Suppressor macrophage (primary cell): ENCODE data around the gene SGCD.
"Not testable (repeated sequence)": the region's sequence is repeated elsewhere in the genome, so short reads cannot be mapped to it uniquely, and the experiment has no call there.

Source experiments
- DNase-seq, 4 experiments: peaks; one replicate each; pipeline ENCODE4 v3.0.0-alpha.2; 2020 to 2022

Gene SGCD

GRCh38 chr5:156585999-156586398 is 259.0 kb downstream of the SGCD start:
- no peak for DNase-seq

- DNase-seq, result no peak
These were observed 260.0 kb downstream of the SGCD start for GRCh38 chr5:156587012-156587411.

GRCh38 chr5:156588306-156588705 is 261.3 kb downstream of the SGCD start:
- no peak for DNase-seq

DNA sequence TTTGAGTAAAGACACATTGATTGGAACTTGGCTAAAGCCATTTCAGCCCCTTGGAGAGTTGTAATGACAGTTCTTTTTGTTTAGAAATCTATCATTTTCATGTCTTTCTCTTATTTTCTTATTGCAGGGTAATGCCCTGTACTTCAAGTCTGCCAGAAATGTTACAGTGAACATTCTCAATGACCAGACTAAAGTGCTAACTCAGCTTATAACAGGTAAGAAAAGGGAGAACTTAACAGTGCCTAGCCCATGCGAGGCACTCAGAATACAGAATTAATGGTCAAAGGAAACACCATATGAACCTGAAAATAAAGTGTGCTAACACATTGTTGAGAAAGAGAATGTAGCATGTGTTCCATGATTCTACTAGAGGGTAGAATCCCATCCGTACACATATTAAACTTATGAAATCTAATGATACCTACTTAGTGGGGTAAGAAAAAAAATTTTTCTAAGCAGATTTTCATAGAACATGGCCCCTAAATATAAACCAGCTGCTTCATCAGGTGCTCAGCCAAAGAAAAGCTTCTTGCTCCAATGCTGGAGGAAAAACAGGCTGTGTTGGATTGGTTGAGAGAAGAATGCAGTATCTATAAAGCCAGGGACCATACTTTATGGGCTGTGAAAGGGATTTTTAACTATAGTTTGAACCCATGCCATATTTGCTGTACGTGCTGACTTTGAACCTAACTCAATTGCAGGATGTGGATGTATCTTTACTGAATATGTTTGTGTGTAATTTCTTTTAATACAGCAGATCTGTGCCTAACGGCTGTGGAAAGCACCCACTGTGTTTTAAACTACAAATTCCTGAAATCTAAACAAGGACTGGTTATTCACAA is 262.4 kb downstream of the SGCD start:
- DNase-seq, result no peak

DNA sequence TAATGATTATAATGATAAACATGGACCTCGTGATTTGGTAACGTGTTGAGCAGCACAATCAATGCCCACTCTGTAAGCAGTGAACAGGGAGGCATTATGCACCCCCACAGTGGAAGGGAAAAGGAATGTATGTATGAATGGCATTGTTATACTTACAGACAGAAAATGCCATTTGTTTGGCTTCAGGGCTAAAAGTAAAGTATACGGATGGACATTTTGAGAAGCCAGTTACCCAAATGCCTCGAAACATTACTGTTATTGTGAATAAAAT is 262.9 kb downstream of the SGCD start:
- no peak for DNase-seq

DNA sequence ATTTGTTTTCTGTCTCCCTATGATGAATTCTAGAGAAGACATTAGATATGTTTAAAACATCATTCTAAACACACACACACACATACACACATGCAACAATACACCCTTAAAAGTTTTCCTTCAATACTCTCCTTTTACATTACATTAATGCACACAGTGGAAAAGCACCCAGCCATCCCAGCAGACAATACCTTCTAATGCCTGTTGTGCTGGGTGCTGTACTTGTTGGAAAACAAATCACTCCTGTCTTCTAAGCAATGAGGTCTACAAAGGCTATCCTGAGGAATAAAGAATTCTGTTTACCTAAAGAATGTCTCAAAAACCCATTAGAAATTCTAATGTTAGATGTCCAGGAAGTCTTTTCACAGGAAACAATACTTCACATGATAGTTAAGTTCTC is 264.0 kb downstream of the SGCD start:
- no peak for DNase-seq

GRCh38 chr5:156591631-156592030 is 264.7 kb downstream of the SGCD start:
- DNase-seq, result no peak

GRCh38 chr5:156593546-156593945 is 266.6 kb downstream of the SGCD start:
- DNase-seq, result no peak

GRCh38 chr5:156594406-156594805 is 267.4 kb downstream of the SGCD start:
- no peak for DNase-seq

- DNase-seq, result no peak
These were observed 268.3 kb downstream of the SGCD start for GRCh38 chr5:156595132-156595787.

- no peak for DNase-seq
These were observed 270.3 kb downstream of the SGCD start for GRCh38 chr5:156597276-156597675.

- DNase-seq, result no peak
These were observed 272.0 kb downstream of the SGCD start for GRCh38 chr5:156598964-156599363.

DNA sequence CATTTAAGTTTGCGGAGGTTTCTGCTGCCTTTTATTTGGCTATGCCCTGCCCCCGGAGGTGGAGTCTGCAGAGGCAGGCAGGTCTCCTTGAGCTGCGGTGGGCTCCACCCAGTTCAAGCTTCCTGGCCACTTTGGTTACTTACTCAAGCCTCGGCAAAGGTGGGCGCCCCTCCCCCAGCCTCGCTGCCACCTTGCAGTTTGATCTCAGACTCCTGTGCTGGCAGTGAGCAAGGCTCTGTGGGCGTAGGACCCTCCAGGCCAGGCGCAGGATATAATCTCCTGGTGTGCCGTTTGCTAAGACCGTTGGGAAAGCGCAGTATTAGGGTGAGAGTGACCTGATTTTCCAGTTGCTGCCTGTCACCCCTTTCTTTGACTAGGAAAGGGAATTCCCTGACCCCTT is 283.6 kb downstream of the SGCD start:
- DNase-seq, result not testable (repeated sequence)

GRCh38 chr5:156615901-156616300 is 288.9 kb downstream of the SGCD start:
- no peak for DNase-seq

GRCh38 chr5:156617426-156617825 is 290.5 kb downstream of the SGCD start:
- DNase-seq, result no peak

GRCh38 chr5:156618601-156619000 is 291.6 kb downstream of the SGCD start:
- no peak for DNase-seq

GRCh38 chr5:156621719-156622118 is 294.8 kb downstream of the SGCD start:
- DNase-seq, result no peak

DNA sequence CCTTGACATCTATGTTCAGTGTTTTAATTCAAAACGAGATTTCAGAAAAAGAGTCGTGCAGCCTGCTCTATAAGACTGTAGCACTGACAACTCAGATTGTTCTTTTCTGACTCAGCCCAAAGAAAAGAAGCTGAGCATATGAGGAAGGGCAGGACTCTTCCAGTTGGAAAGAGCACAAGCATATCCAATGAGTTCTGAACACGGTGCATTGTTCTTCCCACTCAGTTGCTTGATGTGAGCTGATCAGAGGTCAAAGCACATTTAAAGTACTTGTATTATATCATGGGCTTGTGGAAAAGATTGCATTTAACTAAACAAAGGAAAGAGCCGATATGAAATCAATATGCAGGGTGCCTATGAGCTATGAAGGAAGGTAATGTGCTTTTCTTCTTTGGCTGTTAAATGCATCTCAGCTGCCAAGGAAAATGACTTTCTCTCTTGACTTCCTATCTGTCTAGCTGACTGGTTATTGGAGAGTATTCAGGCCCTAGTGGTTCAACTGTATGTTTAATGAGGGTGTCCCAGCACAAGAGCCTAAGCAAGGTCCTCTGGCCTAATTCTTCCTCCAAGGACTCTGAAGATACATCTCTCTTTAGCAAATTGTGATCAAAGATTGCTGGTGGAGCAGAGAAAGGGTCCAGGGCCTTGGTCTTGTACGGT is 296.5 kb downstream of the SGCD start:
- DNase-seq, result no peak

- no peak for DNase-seq
These were observed 297.7 kb downstream of the SGCD start for GRCh38 chr5:156624686-156625085.

DNA sequence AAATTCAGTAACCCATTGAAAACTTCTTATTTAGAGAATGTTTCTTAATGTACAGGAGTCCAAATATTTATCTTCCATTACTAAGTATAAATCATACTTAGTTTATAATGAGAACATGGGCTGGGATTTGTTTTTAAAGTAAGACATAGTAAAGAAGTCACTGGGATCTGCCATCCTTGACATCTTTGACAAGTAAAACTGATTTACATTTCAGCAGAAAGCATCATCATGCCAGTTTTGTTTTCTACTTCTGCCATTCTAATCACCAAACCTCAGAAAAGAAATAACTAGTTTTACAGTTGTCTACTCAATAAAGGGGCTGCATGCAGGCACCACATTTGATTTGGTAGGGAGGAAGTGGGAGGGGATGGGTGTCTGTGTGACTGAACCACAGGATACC is 301.5 kb downstream of the SGCD start:
- no peak for DNase-seq

DNA sequence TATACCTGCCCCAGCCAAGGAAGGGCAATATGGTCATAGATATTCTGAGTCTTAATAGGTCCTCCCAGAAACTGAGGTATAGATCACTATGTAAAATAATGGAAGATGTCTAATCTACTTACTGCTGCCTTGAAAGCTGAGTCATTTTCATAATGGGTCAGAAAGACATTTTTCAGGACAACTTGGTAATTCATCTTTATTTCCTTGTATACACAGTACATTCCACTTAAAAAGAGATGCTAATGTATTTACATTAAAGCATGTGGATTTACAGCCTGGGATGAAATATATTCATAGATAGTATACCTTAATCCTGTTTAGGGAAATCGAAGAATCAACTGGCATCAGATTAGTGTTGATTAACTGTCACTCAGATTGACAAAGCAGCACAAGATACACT is 304.0 kb downstream of the SGCD start:
- DNase-seq, result no peak

DNA sequence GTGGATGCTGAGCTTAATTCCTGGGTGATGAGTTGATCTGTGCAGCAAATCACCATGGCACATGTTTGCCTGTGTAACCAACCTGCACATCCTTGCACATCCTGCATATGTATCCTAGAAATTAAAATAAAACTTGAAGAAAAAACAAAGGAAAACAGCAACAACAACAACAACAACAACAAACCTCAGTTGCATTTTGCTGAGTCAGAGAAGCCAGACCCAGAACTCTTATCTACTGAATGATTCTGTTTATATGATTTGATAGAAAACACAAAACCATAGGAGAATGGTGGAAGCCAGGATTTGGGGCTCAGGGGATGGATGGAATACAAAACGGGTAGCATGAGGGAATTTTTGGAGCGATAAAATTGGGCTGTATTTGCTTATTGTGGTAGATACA is 307.3 kb downstream of the SGCD start:
- no peak for DNase-seq

DNA sequence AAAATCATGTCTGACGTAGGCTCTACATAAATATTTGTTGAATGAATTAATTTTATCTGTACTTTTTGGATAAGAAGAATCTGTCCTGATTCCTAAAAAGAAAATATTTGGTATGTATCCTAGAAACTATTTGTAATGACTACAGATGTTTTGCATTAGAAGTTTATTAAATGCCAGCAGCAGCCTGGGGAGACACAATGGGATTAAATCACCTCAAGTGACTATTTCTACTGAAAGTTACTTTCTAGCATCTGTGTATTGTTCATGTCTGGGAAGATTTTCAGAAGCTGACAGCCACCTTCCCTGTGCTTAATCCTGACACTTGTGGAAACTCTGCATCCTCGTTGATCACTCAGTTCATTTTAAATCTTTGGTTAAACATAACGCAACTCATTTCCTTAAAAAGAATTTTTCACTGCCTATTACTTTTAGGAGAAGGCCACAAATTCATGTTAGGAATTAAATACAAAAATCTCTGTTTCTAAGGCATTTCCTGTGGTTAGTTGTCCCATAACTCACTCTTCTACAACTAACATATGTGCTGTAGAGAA is 313.8 kb downstream of the SGCD start:
- no peak for DNase-seq

GRCh38 chr5:156641686-156642085 is 314.7 kb downstream of the SGCD start:
- no peak for DNase-seq
